ENCODE data around the gene USP25. TPM values are rescaled to one million over a fixed set of nuclear protein-coding genes. Genes with fewer than 3 reads are reported as not detected.

Gene USP25
- total RNA-seq, 4 donors from 2014 or later = 32.3 to 44.3 (median 33.4) TPM

GRCh38 chr21:15740383-15740782, 10.6 kb downstream of the USP25 start:
- peaks cover 55% of the 10 kb centered on the region for H3K4me1 ChIP-seq
- no peak overlapping the region for H3K4me3 ChIP-seq
- TF ChIP-seq, protein P1, sequence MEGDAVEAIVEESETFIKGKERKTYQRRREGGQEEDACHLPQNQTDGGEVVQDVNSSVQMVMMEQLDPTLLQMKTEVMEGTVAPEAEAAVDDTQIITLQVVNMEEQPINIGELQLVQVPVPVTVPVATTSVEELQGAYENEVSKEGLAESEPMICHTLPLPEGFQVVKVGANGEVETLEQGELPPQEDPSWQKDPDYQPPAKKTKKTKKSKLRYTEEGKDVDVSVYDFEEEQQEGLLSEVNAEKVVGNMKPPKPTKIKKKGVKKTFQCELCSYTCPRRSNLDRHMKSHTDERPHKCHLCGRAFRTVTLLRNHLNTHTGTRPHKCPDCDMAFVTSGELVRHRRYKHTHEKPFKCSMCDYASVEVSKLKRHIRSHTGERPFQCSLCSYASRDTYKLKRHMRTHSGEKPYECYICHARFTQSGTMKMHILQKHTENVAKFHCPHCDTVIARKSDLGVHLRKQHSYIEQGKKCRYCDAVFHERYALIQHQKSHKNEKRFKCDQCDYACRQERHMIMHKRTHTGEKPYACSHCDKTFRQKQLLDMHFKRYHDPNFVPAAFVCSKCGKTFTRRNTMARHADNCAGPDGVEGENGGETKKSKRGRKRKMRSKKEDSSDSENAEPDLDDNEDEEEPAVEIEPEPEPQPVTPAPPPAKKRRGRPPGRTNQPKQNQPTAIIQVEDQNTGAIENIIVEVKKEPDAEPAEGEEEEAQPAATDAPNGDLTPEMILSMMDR (IDR thresholded peaks at IDR 0.05) = no peak
- TF ChIP-seq POLR2A (IDR thresholded peaks at IDR 0.05) (no peak), POLR2AphosphoS5 (IDR thresholded peaks at IDR 0.05) (no peak), EP300 (IDR thresholded peaks at IDR 0.05) (no peak)
- DNase-seq (ENCODE audit: low spot score in 2 of 2) = no peak
- H3K9me3 ChIP-seq = no peaks in the 10 kb centered on the region
- H3K36me3 ChIP-seq = no peaks in the 10 kb centered on the region
- H3K27me3 ChIP-seq = no peaks in the 10 kb centered on the region
- WGBS = 59% methylated on average over 3 of the region's 3 CpGs
- no peak overlapping the region for H3K27ac ChIP-seq

- no peak for TF ChIP-seq POLR2A (IDR thresholded peaks at IDR 0.05)
- no peak for DNase-seq (ENCODE audit: low spot score in 2 of 2)
- Histone ChIP-seq H3K36me3 (no peaks in the 10 kb centered on the region), H3K27ac (no peak overlapping the region), H3K27me3 (no peaks in the 10 kb centered on the region), H3K4me3 (no peak overlapping the region), H3K4me1 (peaks cover 46% of the 10 kb centered on the region), H3K9me3 (no peaks in the 10 kb centered on the region)
- WGBS = 33% methylated on average over 1 of the region's 1 CpG
Observed at GRCh38 chr21:15741510-15741909, 11.7 kb downstream of the USP25 start.

DNA sequence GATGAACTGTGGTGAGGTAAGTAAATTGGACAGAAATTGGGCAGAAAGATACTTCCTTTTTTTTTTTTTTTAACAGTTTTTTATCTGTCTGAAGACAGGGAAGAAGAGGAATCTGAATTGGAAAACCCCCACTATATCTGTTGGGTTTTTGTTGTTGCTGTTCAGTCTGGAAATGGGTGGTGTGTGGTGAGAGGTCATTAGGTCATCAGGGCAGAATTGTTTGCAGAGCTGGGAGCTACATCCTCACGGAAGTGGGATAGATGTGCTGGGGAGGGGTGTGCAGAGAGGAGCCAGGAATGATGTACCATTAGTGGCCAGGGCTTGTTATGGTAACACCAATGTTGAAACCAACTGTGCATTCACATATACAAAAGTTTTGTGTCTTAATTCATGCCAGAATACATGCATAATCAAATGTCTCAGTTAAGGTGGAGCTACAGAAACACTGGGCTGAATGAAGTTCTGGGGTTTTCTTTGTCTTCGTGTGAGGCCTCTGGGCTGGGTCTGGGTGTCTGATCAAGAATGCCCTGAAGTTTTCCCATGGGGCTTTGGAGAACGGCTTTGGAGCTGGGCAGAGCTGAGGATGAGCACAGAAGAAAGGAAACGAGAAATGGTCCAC, 12.4 kb downstream of the USP25 start:
- H3K36me3 ChIP-seq = no peaks in the 10 kb centered on the region
- no peaks in the 10 kb centered on the region for H3K9me3 ChIP-seq
- peaks cover 46% of the 10 kb centered on the region for H3K4me1 ChIP-seq
- H3K27me3 ChIP-seq = no peaks in the 10 kb centered on the region
- no peak overlapping the region for H3K27ac ChIP-seq
- no peak for DNase-seq (ENCODE audit: low spot score in 2 of 2)
- 76% methylated on average over 4 of the region's 4 CpGs for WGBS
- no peak overlapping the region for H3K4me3 ChIP-seq
- no peak for TF ChIP-seq POLR2A (IDR thresholded peaks at IDR 0.05)

DNA sequence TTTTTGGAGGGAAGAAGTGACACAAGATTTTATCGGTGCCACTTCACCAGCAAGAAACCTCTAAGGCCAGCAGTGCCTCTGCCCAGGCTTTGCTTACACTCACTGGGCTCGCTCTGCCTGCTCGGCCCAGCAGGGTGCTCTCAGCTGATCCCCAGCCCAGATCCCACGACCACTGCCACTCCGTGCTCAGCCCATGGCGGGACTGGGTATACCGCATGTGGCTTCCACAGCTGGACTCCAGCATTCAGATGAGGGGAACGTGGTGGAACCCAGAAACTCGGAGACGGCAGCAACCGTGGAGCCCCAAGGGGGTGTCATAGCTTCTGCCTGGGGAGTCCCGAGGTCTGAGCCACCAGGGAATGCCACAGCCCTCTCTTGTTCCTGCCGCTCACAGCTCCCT, 12.9 kb downstream of the USP25 start:
- WGBS = 94% methylated on average over 3 of the region's 13 CpGs
- H3K27ac ChIP-seq = no peak overlapping the region

DNA sequence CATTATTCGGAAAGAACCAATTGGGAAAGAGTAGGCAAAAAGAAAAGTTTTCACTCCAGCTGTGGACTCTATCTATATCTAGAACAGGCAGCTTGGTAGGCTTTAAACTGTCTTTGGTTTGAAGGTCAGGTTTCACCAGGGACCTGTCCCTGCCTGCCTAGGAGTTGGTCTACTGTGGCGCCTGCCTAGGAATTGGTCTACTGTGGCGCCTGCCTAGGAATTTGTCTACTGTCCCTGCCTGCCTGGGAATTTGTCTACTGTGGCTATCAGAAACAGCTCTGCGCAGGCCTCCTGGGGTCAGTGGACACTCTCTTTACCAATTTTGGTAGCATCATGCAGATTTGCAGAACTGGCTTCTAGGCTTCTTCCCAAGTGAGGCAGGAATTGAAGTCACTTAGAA, 13.8 kb downstream of the USP25 start:
- 84% methylated on average over 4 of the region's 4 CpGs for WGBS
- peaks cover 45% of the 10 kb centered on the region for H3K4me1 ChIP-seq
- no peaks in the 10 kb centered on the region for H3K9me3 ChIP-seq
- DNase-seq (ENCODE audit: low spot score in 2 of 2) = no peak
- no peak overlapping the region for H3K4me3 ChIP-seq
- H3K36me3 ChIP-seq = no peaks in the 10 kb centered on the region
- H3K27ac ChIP-seq = no peak overlapping the region
- TF ChIP-seq, protein P1 (IDR thresholded peaks at IDR 0.05) = no peak
- TF ChIP-seq EP300 (IDR thresholded peaks at IDR 0.05) = no peak
- TF ChIP-seq POLR2A (IDR thresholded peaks at IDR 0.05) = no peak
- no peak for TF ChIP-seq POLR2AphosphoS5 (IDR thresholded peaks at IDR 0.05)
- H3K27me3 ChIP-seq = no peaks in the 10 kb centered on the region

More for the DNA sequence above, 12.9 kb downstream of the USP25 start:
- Histone ChIP-seq H3K9me3 (no peaks in the 10 kb centered on the region), H3K4me1 (peaks cover 46% of the 10 kb centered on the region), H3K4me3 (no peak overlapping the region), H3K27me3 (no peaks in the 10 kb centered on the region), H3K36me3 (no peaks in the 10 kb centered on the region)
- TF ChIP-seq, protein P1 (IDR thresholded peaks at IDR 0.05) = no peak
- no peak for TF ChIP-seq POLR2AphosphoS5 (IDR thresholded peaks at IDR 0.05)
- TF ChIP-seq POLR2A (IDR thresholded peaks at IDR 0.05) = no peak
- TF ChIP-seq EP300 (IDR thresholded peaks at IDR 0.05) = no peak
- no peak for DNase-seq (ENCODE audit: low spot score in 2 of 2)

DNA sequence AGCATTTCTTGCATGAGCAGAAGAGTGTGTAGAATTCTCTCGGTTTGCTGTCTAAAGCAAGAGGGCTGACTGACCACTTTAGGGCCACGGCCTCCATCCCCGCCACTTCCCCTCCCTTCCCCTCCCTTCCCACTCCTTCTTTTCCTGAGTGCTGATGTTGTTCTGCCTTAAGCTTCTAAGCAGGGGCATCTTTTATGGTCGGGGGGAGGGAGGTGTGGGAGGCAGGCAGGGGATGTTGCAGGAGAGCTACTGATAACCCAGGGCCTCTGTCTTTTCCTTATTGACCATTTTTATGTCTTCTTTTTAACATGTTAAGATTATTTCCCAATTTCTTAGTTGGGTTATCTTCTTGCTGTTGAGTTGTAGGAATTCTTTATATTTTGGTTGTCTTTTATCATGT, 15.1 kb downstream of the USP25 start:
- TF ChIP-seq POLR2A (IDR thresholded peaks at IDR 0.05) = no peak
- TF ChIP-seq EP300 (IDR thresholded peaks at IDR 0.05) = no peak
- no peak for TF ChIP-seq POLR2AphosphoS5 (IDR thresholded peaks at IDR 0.05)
- TF ChIP-seq, protein P1 (IDR thresholded peaks at IDR 0.05) = no peak
- H3K27me3 ChIP-seq = no peaks in the 10 kb centered on the region
- 81% methylated on average over 4 of the region's 4 CpGs for WGBS
- peaks cover 35% of the 10 kb centered on the region for H3K4me1 ChIP-seq
- H3K27ac ChIP-seq = no peak overlapping the region
- no peak for DNase-seq (ENCODE audit: low spot score in 2 of 2)
- H3K36me3 ChIP-seq = no peaks in the 10 kb centered on the region
- H3K4me3 ChIP-seq = no peak overlapping the region
- H3K9me3 ChIP-seq = no peaks in the 10 kb centered on the region

Measured in suprapubic skin (tissue), 4 donors.